ENCODE data around the gene TBC1D5.

TBC1D5 gene

DNA sequence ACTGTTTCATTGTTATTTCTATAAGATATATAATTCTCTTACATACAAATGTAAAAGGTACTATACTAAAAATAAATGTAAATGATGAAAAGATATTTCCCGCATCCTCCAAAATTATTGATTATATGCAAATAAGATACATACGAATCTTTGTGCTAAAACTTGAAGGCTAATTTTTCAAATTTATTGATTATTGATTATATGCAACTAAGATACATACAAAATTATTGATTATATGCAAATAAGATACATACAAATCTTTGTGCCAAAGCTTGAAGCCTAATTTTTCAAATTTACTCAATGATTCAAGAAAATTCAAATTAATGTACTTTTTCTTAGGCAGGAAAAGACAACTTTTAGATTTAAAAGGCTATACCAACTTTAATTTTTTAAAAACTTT, 319.8 kb downstream of the TBC1D5 start:
- no peaks in the 10 kb centered on the region for H3K9me3 ChIP-seq (ENCODE audit: control insufficient read depth, insufficient read depth, low read length)
- no peak for DNase-seq (ENCODE audit: low read depth, low spot score)
- H3K4me1 ChIP-seq (ENCODE audit: control insufficient read depth, insufficient read depth, low read length), result no peaks in the 10 kb centered on the region
- no peak overlapping the region for H3K4me3 ChIP-seq (ENCODE audit: low read length)
- WGBS (ENCODE audit: insufficient coverage, insufficient read length), result no CpG with 5 or more reads among the region's 2 CpGs
- no peaks in the 10 kb centered on the region for H3K36me3 ChIP-seq (ENCODE audit: control insufficient read depth, insufficient read depth, low read length)
- H3K27me3 ChIP-seq (ENCODE audit: control insufficient read depth, insufficient read depth, low read length), result no peaks in the 10 kb centered on the region
- no peak overlapping the region for H3K27ac ChIP-seq (ENCODE audit: low read length)

DNA sequence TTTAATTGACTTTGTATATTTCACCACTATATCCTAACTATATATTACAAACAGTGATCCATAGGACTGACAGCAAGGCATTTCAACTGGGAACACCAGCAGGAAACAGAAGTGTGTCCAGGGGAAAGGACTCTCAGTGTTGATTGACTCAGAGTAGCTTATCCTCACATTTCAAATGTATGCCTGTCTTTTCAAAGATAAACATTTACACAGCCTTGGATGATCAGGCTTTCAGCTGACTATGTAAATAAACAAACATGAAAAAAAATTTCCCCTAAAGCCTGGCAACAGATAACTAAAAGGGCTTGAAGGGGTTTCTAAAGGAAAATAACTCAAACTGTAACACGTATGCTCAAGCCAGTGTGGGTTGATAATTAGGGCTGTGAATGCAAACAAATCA, 321.8 kb downstream of the TBC1D5 start:
- no CpG with 5 or more reads among the region's 1 CpG for WGBS (ENCODE audit: insufficient coverage, insufficient read length)

DNA sequence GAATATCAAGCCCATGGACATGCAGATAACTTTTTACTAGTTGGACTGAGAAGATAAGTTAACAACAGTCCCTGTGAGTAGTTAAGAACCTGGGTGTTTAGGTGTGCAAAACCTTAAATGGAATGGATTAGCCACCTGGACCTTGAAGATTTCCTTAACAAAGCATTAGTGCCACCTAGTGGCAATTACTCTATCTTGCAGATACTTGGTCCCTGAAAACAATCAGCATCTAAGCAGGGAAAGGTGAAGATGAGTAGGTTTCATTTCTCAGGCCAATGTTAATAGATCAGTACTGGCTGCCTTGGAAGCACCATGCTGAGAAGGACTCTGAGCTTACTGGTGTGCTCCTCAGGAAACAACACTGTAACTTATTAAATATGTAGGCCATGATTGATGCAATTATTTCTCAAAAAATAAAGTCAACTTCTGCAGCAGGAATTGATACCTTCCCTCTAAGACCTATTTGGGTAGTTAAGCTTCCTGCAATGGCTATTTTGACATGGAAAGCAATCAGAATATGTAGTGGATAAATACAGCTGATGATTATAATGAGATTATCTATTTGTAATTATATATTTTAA, 329.4 kb downstream of the TBC1D5 start:
- Histone ChIP-seq H3K4me3 (ENCODE audit: low read length) (no peak overlapping the region), H3K4me1 (ENCODE audit: control insufficient read depth, insufficient read depth, low read length) (no peaks in the 10 kb centered on the region), H3K9me3 (ENCODE audit: control insufficient read depth, insufficient read depth, low read length) (no peaks in the 10 kb centered on the region), H3K36me3 (ENCODE audit: control insufficient read depth, insufficient read depth, low read length) (no peaks in the 10 kb centered on the region), H3K27ac (ENCODE audit: low read length) (no peak overlapping the region), H3K27me3 (ENCODE audit: control insufficient read depth, insufficient read depth, low read length) (no peaks in the 10 kb centered on the region)
- peak; percentile 39 for DNase-seq (ENCODE audit: low read depth, low spot score)

More for the DNA sequence above, 321.8 kb downstream of the TBC1D5 start:
- no peak overlapping the region for H3K4me3 ChIP-seq (ENCODE audit: low read length)
- H3K36me3 ChIP-seq (ENCODE audit: control insufficient read depth, insufficient read depth, low read length), result no peaks in the 10 kb centered on the region
- no peak overlapping the region for H3K27ac ChIP-seq (ENCODE audit: low read length)
- no peaks in the 10 kb centered on the region for H3K9me3 ChIP-seq (ENCODE audit: control insufficient read depth, insufficient read depth, low read length)
- no peak for DNase-seq (ENCODE audit: low read depth, low spot score)
- H3K4me1 ChIP-seq (ENCODE audit: control insufficient read depth, insufficient read depth, low read length), result no peaks in the 10 kb centered on the region
- no peaks in the 10 kb centered on the region for H3K27me3 ChIP-seq (ENCODE audit: control insufficient read depth, insufficient read depth, low read length)

DNA sequence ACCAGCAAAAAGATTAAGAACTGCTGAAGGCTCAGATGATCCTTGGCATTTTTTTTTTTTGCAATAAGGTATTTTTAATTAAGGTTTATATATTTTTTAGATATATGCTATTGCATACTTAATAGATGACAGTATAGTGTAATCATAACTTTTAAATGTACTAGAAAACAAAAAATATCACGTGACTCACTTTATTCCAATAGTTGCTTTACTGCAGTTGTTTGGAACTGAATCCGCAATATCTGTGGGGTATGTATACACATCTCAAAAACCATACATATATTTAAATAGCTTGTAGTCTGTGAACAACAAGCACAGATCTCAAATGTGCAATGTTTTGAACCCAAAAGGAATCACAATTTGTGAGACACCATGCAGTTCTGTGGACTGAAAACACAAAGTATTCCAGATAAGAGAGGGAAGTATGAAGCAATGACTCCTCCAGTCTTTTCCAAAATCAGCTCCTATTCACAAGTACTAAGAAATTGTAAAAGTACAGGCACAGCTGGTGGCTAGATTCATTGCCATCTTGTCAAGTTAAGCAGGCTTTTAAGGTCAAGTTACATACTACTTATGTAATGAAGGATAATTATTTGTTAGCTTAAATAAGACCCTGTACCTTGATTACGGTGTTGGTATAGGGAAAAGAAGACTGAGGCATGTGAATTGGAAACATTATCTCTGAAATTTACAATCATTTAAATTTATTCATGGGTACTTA, 331.1 kb downstream of the TBC1D5 start:
- no CpG with 5 or more reads among the region's 3 CpGs for WGBS (ENCODE audit: insufficient coverage, insufficient read length)
- no peaks in the 10 kb centered on the region for H3K9me3 ChIP-seq (ENCODE audit: control insufficient read depth, insufficient read depth, low read length)
- H3K4me1 ChIP-seq (ENCODE audit: control insufficient read depth, insufficient read depth, low read length), result no peaks in the 10 kb centered on the region
- no peaks in the 10 kb centered on the region for H3K27me3 ChIP-seq (ENCODE audit: control insufficient read depth, insufficient read depth, low read length)
- H3K4me3 ChIP-seq (ENCODE audit: low read length), result no peak overlapping the region
- no peak overlapping the region for H3K27ac ChIP-seq (ENCODE audit: low read length)
- DNase-seq (ENCODE audit: low read depth, low spot score), result no peak
- no peaks in the 10 kb centered on the region for H3K36me3 ChIP-seq (ENCODE audit: control insufficient read depth, insufficient read depth, low read length)

DNA sequence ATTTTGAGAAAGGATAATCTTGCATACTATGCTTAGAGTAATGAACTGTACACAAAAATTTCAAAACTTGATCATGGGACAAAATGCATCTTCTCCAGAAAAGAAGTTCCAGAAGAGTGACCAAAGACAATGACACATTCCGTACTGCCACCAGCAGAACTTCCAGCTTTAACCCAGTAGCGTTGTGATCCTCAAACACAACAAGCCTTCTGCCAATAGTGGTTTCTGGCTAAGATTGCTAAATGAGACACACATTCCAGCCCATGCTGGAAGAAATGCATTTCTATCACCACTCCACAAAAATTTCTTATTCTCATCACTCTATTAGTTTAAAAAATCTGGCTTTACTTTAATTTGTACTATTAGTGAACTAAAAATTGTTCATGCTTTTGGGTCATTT, 334.9 kb downstream of the TBC1D5 start:
- no CpG with 5 or more reads among the region's 2 CpGs for WGBS (ENCODE audit: insufficient coverage, insufficient read length)
- Histone ChIP-seq H3K4me3 (ENCODE audit: low read length) (no peak overlapping the region), H3K4me1 (ENCODE audit: control insufficient read depth, insufficient read depth, low read length) (no peaks in the 10 kb centered on the region), H3K36me3 (ENCODE audit: control insufficient read depth, insufficient read depth, low read length) (no peaks in the 10 kb centered on the region), H3K9me3 (ENCODE audit: control insufficient read depth, insufficient read depth, low read length) (no peaks in the 10 kb centered on the region), H3K27me3 (ENCODE audit: control insufficient read depth, insufficient read depth, low read length) (no peaks in the 10 kb centered on the region), H3K27ac (ENCODE audit: low read length) (no peak overlapping the region)
- DNase-seq (ENCODE audit: low read depth, low spot score), result no peak

DNA sequence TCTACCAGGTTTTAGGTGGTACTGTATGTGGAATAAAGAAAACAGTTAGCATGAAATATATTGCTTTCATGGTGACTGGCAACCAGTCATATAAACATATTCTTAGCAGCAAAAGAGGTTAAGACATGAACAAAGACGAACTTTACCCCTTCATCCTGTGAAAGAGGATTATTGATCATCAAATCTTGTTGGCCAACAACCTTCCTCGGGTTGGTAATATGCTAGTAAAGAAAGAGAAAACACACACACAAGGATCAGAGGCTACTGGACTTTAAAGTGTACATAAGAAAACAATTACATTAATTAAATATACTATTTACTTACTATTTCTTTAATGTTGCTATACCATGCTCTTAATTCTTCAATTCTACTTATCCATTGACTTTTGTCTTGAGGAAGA, 337.9 kb downstream of the TBC1D5 start:
- WGBS (ENCODE audit: insufficient coverage, insufficient read length), result no CpG with 5 or more reads among the region's 2 CpGs
- no peak overlapping the region for H3K27ac ChIP-seq (ENCODE audit: low read length)
- no peak overlapping the region for H3K4me3 ChIP-seq (ENCODE audit: low read length)
- no peaks in the 10 kb centered on the region for H3K27me3 ChIP-seq (ENCODE audit: control insufficient read depth, insufficient read depth, low read length)
- no peaks in the 10 kb centered on the region for H3K4me1 ChIP-seq (ENCODE audit: control insufficient read depth, insufficient read depth, low read length)
- no peaks in the 10 kb centered on the region for H3K9me3 ChIP-seq (ENCODE audit: control insufficient read depth, insufficient read depth, low read length)
- DNase-seq (ENCODE audit: low read depth, low spot score), result no peak
- no peaks in the 10 kb centered on the region for H3K36me3 ChIP-seq (ENCODE audit: control insufficient read depth, insufficient read depth, low read length)

DNA sequence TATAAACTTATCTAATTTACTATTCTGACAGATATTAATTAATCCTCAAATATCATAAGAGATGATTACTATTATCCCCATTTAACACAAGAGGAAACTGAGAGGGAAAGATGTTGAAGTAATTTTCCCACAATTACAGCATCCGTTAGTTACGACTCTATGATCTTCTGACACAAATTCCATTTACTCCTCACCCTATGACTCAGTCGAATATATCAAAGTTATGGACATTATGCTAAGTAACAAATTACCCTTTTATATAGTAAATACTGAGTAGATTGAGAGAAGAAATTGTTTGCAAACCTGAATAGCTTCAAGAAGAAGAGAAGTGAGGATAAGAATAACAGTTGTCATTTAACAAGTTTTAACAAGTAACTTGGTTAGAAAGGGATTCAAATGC, 340.0 kb downstream of the TBC1D5 start:
- no peaks in the 10 kb centered on the region for H3K27me3 ChIP-seq (ENCODE audit: control insufficient read depth, insufficient read depth, low read length)
- H3K4me1 ChIP-seq (ENCODE audit: control insufficient read depth, insufficient read depth, low read length), result no peaks in the 10 kb centered on the region
- H3K9me3 ChIP-seq (ENCODE audit: control insufficient read depth, insufficient read depth, low read length), result no peaks in the 10 kb centered on the region
- DNase-seq (ENCODE audit: low read depth, low spot score), result no peak
- no peaks in the 10 kb centered on the region for H3K36me3 ChIP-seq (ENCODE audit: control insufficient read depth, insufficient read depth, low read length)
- no peak overlapping the region for H3K4me3 ChIP-seq (ENCODE audit: low read length)
- no peak overlapping the region for H3K27ac ChIP-seq (ENCODE audit: low read length)
- WGBS (ENCODE audit: insufficient coverage, insufficient read length), result no CpG with 5 or more reads among the region's 3 CpGs

DNA sequence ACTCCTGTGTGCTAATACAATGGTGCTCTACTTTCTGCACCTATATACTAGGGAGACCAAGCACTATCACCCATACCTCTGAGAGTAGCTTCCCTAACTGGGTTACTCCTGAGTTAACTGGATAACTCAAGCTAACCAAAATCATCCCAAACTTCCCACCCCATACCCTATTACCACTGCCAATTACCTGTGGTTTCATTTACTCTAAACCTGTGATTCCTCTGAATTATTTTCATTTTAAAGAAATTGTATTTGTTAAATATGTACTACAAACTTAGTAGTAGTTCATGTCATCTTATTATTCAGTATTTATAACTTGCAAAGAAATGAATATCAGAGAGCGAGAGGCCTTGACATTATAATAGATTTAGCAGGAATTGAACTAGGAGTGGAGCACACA, 340.5 kb downstream of the TBC1D5 start:
- no peak for DNase-seq (ENCODE audit: low read depth, low spot score)
- WGBS (ENCODE audit: insufficient coverage, insufficient read length), result no CpG with 5 or more reads among the region's 1 CpG
- no peaks in the 10 kb centered on the region for H3K9me3 ChIP-seq (ENCODE audit: control insufficient read depth, insufficient read depth, low read length)
- H3K4me1 ChIP-seq (ENCODE audit: control insufficient read depth, insufficient read depth, low read length), result no peaks in the 10 kb centered on the region
- H3K4me3 ChIP-seq (ENCODE audit: low read length), result no peak overlapping the region
- no peak overlapping the region for H3K27ac ChIP-seq (ENCODE audit: low read length)
- no peaks in the 10 kb centered on the region for H3K36me3 ChIP-seq (ENCODE audit: control insufficient read depth, insufficient read depth, low read length)
- no peaks in the 10 kb centered on the region for H3K27me3 ChIP-seq (ENCODE audit: control insufficient read depth, insufficient read depth, low read length)

DNA sequence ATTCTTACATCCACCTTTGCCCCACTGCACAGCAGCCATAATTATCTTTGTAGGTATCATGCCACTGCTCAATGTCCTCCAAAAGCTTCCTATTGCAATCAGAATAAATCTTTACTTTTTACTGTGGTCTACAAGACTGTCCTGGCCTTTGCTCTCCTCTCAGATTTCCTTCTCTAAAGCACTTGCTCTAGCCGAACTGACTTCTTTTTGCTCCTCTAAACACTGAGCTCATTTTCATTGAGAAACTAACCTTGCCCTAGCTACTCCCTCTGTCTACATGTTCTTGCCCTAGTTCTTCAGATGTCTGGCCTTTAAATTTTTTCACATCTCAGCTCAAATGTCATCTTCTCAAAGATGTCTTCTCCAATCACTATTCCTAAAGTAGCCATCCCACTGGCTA, 342.8 kb downstream of the TBC1D5 start:
- no CpG with 5 or more reads among the region's 1 CpG for WGBS (ENCODE audit: insufficient coverage, insufficient read length)
- Histone ChIP-seq H3K4me1 (ENCODE audit: control insufficient read depth, insufficient read depth, low read length) (no peaks in the 10 kb centered on the region), H3K27ac (ENCODE audit: low read length) (no peak overlapping the region), H3K27me3 (ENCODE audit: control insufficient read depth, insufficient read depth, low read length) (no peaks in the 10 kb centered on the region), H3K36me3 (ENCODE audit: control insufficient read depth, insufficient read depth, low read length) (no peaks in the 10 kb centered on the region), H3K9me3 (ENCODE audit: control insufficient read depth, insufficient read depth, low read length) (no peaks in the 10 kb centered on the region), H3K4me3 (ENCODE audit: low read length) (no peak overlapping the region)
- no peak for DNase-seq (ENCODE audit: low read depth, low spot score)

DNA sequence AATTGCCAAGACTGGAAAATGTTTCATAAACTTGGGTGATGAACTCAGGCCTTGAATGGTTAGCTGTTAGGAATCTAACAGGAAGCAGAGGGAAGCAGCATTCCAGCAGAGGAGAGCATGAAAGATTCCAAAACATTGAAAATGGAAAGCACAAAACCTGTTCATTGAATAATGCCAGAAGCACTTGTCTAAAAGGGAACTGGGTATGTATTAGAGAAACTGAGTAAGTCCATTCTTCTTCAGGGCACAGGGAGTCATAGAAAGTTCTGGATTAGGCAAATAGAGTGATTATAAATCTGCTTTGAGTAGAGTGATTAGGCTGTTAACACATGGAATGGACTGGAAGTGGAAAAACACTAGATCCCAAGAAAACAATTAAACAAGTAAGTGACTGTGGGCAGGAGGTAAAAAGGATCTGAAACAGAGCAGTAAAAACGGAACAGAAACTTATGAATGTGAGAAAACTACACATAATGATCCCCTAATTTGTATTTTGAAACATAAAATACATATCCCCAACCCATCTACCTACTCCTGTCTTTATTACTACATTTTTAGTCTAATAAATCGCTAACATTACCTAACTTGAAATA, 343.4 kb downstream of the TBC1D5 start:
- Histone ChIP-seq H3K27ac (ENCODE audit: low read length) (no peak overlapping the region), H3K27me3 (ENCODE audit: control insufficient read depth, insufficient read depth, low read length) (no peaks in the 10 kb centered on the region), H3K9me3 (ENCODE audit: control insufficient read depth, insufficient read depth, low read length) (no peaks in the 10 kb centered on the region), H3K36me3 (ENCODE audit: control insufficient read depth, insufficient read depth, low read length) (no peaks in the 10 kb centered on the region), H3K4me3 (ENCODE audit: low read length) (no peak overlapping the region), H3K4me1 (ENCODE audit: control insufficient read depth, insufficient read depth, low read length) (no peaks in the 10 kb centered on the region)
- DNase-seq (ENCODE audit: low read depth, low spot score), result no peak
- 100% methylated on average over 1 of the region's 2 CpGs for WGBS (ENCODE audit: insufficient coverage, insufficient read length)

DNA sequence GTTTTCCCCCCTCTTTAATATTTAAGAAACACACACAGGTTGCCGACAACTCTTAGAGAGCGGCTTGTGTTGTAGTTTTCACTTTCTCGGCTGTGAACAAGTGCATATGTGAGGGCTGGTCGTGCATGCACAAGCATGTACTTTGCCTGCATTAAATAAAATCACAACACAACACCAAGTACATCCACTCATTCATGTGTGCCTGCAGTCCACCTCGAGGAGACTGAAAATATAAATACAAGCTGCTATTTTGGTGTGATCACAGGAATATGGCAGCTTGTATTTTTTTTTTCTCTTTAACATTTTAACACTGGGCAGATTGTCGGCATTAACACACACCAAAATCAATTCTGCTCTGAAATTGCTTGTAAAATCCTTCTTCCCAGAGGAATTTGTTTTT, 346.4 kb downstream of the TBC1D5 start:
- no peak overlapping the region for H3K4me3 ChIP-seq (ENCODE audit: low read length)
- no peaks in the 10 kb centered on the region for H3K36me3 ChIP-seq (ENCODE audit: control insufficient read depth, insufficient read depth, low read length)
- H3K27me3 ChIP-seq (ENCODE audit: control insufficient read depth, insufficient read depth, low read length), result no peaks in the 10 kb centered on the region
- no peak overlapping the region for H3K27ac ChIP-seq (ENCODE audit: low read length)
- no peak for DNase-seq (ENCODE audit: low read depth, low spot score)
- H3K9me3 ChIP-seq (ENCODE audit: control insufficient read depth, insufficient read depth, low read length), result no peaks in the 10 kb centered on the region
- no peaks in the 10 kb centered on the region for H3K4me1 ChIP-seq (ENCODE audit: control insufficient read depth, insufficient read depth, low read length)
- WGBS (ENCODE audit: insufficient coverage, insufficient read length), result no CpG with 5 or more reads among the region's 6 CpGs

Measured in iPS DF 6.9 (cell line).